CD4-positive, alpha-beta T cell (primary cell): Measurements from ENCODE around the gene RPTOR. TPM values are rescaled to one million over a fixed set of nuclear protein-coding genes. Genes with fewer than 3 reads are reported as not detected.
A peak's percentile ranks its signal among the peaks of the same experiment; 100 is the strongest.

Source experiments
- ATAC-seq: fragments of 200-7000 bp; cut with Tn5 transposase; one replicate; pipeline ENCODE4 v1.10.0; 2022; ENCODE audit warnings: mild to moderate bottlenecking; ENCODE audit not compliant: poor library complexity
- CTCF ChIA-PET: fragments of 350-600 bp; sonication (Branson Sonifier 250); formaldehyde crosslinking; loops from one replicate; lab custom pipeline; 2021; ENCODE audit warnings: antibody characterized with exemption, inconsistent platforms; lab: Charles Lee
- POLR2A ChIA-PET: fragments of 350-600 bp; sonication (Branson Sonifier 250); formaldehyde crosslinking; loops from one replicate; lab custom pipeline; 2021; ENCODE audit warnings: antibody characterized with exemption, inconsistent platforms; lab: Charles Lee
- DNase-seq, 14 experiments: peaks; one replicate each; pipeline ENCODE4 v3.0.0-alpha.2; 2013 to 2020; ENCODE audit warnings: mixed read lengths in 2 of 14
- H3K27ac ChIP-seq, 2 donors: one replicate each; pipeline versions ENCODE4 v1.5.1 to v1.7.0; 2013; ENCODE audit warnings: low read length in 2 of 2, low read depth in 1 of 2, mild to moderate bottlenecking in 1 of 2
- H3K27me3 ChIP-seq, 2 experiments: 1 replicate in 1 of 2; 2 replicates in 1 of 2; pipeline versions ENCODE4 v1.6.1 to v1.7.0; 2013; ENCODE audit warnings: low read length in 2 of 2, control low read depth in 1 of 2, mild to moderate bottlenecking in 1 of 2, moderate library complexity in 1 of 2; ENCODE audit not compliant: insufficient read depth in 2 of 2, control insufficient read depth in 1 of 2
- H3K36me3 ChIP-seq: one replicate; pipeline ENCODE4 v1.6.1; 2013; ENCODE audit warnings: low read length, control low read depth; ENCODE audit not compliant: insufficient read depth
- H3K4me1 ChIP-seq: one replicate; pipeline ENCODE4 v1.6.1; 2013; ENCODE audit warnings: low read length, control low read depth; ENCODE audit not compliant: insufficient read depth
- H3K4me3 ChIP-seq: one replicate; pipeline ENCODE4 v1.5.1; 2013; ENCODE audit warnings: mild to moderate bottlenecking, low read length, moderate library complexity
- H3K9me3 ChIP-seq, 2 experiments: 1 replicate in 1 of 2; 2 replicates in 1 of 2; pipeline versions ENCODE4 v1.6.1 to v1.7.0; 2013; ENCODE audit warnings: low read length in 2 of 2, mild to moderate bottlenecking in 2 of 2, control low read depth in 1 of 2, moderate library complexity in 1 of 2; ENCODE audit not compliant: control insufficient read depth in 1 of 2, insufficient read depth in 1 of 2
- H3K27ac Mint-ChIP-seq: one replicate; pipeline ENCODE4 v1.8.0; 2020; ENCODE audit warnings: mixed read lengths
- H3K27me3 Mint-ChIP-seq: one replicate; pipeline ENCODE4 v1.8.0; 2021; ENCODE audit warnings: mixed read lengths
- H3K36me3 Mint-ChIP-seq: one replicate; pipeline ENCODE4 v1.8.0; 2021; ENCODE audit warnings: low read depth, mixed read lengths
- H3K4me1 Mint-ChIP-seq: one replicate; pipeline ENCODE4 v1.8.0; 2021; ENCODE audit warnings: low read depth, mixed read lengths
- H3K4me3 Mint-ChIP-seq: one replicate; pipeline ENCODE4 v1.8.0; 2020; ENCODE audit warnings: mild to moderate bottlenecking, mixed read lengths
- H3K9me3 Mint-ChIP-seq: one replicate; pipeline ENCODE4 v1.8.0; 2020; ENCODE audit warnings: mixed read lengths
- CTCF ChIP-seq: fragments of 200-600 bp; IDR thresholded peaks from one replicate; pipeline ENCODE4 v1.8.0; 2022; ENCODE audit warnings: antibody characterized with exemption, mild to moderate bottlenecking
- intact Hi-C, 2 experiments: fragments of 100-400 bp; cut with DNase I in 1 of 2; cut with micrococcal nuclease in 1 of 2; formaldehyde crosslinking; loops; one replicate each; pipeline versions ENCODE4 v1.15.1 to v1.9.0; 2023 to 2025; cut with DNase I, micrococcal nuclease
- total RNA-seq, 174 experiments: library from RNA in 2 of 174; stranded (reverse) in 2 of 174; gene quantifications; one replicate each; pipeline ENCODE4 v1.2.3 and lab custom pipeline; 2021 to 2026

The RPTOR gene
- total RNA-seq, 2 experiments from 2014 or later: 45.0 to 47.1 TPM

DNA sequence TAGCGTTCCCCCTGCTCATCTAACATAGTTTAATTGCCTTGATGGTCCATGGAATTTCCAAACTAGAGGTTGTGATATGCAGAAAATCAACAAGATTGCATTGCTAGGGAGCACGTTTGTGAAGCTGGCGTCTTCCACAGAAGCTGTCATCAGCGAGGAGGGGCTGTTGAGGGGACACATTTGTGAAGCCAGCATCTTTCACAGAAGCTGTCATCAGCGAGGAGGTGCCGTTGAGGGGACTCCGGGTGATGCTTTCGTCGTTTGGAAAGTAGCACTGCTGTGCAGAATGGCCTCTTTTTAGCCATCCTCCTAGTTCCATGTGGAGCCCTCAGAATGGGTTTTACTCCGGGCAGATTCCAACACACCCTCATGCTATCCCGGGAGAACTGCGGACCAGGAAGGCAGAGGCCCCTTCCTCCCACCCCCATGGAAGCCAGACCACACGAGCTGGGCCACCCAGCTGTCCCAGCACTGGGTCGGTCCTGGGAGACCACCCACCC, 327.4 kb downstream of the RPTOR start:
- H3K9me3 Mint-ChIP-seq: no peaks in the 10 kb centered on the region
- Histone ChIP-seq H3K4me1 (peaks cover 42% of the 10 kb centered on the region), H3K36me3 (peaks cover 3% of the 10 kb centered on the region), H3K27me3 (no peaks in the 10 kb centered on the region), H3K27ac (peak overlapping the region in 1 of 2 donors; percentile 9), H3K4me3 (peak overlapping the region; percentile 9), H3K9me3 (no peaks in the 10 kb centered on the region)
- ATAC-seq (no peak), DNase-seq (no peak)
- peaks cover 8% of the 10 kb centered on the region for H3K36me3 Mint-ChIP-seq
- peak overlapping the region; percentile 6 for H3K27ac Mint-ChIP-seq
- ChIA-PET CTCF (interaction anchor here (1.8 kb wide), 1 partner anchor 445 kb away, joined by 4 read pairs; no protein-coding TSS in a partner anchor), POLR2A (interaction anchor here (0.6 to 1.1 kb wide), 2 partner anchors 39 to 225 kb away, joined by 3 to 6 read pairs; no protein-coding TSS in a partner anchor)
- peaks cover 73% of the 10 kb centered on the region for H3K4me1 Mint-ChIP-seq
- TF ChIP-seq CTCF: no peak
- intact Hi-C loops: no loop called here
- H3K4me3 Mint-ChIP-seq: peak overlapping the region; percentile 72
- H3K27me3 Mint-ChIP-seq: no peaks in the 10 kb centered on the region

DNA sequence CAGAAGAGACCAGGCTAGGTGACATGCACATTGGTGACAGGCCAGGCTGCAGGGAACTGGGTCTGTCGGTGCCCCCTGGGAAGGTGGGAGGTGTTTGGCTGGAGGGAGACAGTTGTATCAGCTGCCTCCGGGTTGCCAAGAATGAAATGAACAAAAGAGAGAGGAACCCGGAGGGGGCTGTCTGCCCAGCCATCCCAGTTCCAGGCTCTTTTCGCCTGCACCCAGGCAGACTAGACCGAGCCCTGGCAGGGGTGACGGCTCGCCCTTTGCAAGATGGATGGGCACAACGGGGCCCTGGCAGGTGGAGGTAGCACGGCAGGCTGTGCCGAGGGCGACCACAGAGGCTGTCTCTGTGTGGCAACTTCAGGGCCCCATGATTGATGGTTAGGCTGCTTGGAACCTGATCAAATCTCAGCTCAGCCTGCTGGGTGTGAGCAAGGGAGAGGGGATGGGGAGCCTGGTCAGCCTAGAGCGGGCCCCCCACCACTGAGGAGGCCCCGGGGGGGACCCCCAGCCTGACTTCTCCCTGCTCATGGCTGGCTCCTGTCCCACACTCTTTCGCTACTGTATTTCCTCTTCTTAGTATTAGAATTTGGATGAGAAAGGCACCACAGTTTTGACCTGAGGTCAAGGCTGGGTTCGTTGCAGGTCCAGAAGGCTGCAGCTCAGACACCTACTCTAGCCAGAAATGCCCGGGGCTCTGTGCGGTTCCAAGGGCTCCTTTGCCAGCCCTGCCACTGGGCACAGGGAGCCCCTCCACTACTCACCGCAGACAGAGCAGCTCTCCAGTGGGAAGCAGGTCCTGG, 328.1 kb downstream of the RPTOR start:
- intact Hi-C loops: no loop called here
- Histone ChIP-seq H3K27me3 (no peaks in the 10 kb centered on the region), H3K4me3 (no peak overlapping the region), H3K9me3 (no peaks in the 10 kb centered on the region), H3K4me1 (peaks cover 48% of the 10 kb centered on the region), H3K27ac (peak overlapping the region in 1 of 2 donors; percentile 9), H3K36me3 (peaks cover 3% of the 10 kb centered on the region)
- peaks cover 12% of the 10 kb centered on the region for H3K36me3 Mint-ChIP-seq
- no peak overlapping the region for H3K27ac Mint-ChIP-seq
- peaks cover 75% of the 10 kb centered on the region for H3K4me1 Mint-ChIP-seq
- no peaks in the 10 kb centered on the region for H3K9me3 Mint-ChIP-seq
- ATAC-seq (no peak), DNase-seq (no peak)
- H3K27me3 Mint-ChIP-seq: no peaks in the 10 kb centered on the region
- no peak for TF ChIP-seq CTCF
- H3K4me3 Mint-ChIP-seq: no peak overlapping the region
- ChIA-PET CTCF (interaction anchor here (1.8 kb wide), 1 partner anchor 446 kb away, joined by 4 read pairs; no protein-coding TSS in a partner anchor), POLR2A (interaction anchor here (0.6 to 1.1 kb wide), 2 partner anchors 40 to 225 kb away, joined by 3 to 6 read pairs; no protein-coding TSS in a partner anchor)

DNA sequence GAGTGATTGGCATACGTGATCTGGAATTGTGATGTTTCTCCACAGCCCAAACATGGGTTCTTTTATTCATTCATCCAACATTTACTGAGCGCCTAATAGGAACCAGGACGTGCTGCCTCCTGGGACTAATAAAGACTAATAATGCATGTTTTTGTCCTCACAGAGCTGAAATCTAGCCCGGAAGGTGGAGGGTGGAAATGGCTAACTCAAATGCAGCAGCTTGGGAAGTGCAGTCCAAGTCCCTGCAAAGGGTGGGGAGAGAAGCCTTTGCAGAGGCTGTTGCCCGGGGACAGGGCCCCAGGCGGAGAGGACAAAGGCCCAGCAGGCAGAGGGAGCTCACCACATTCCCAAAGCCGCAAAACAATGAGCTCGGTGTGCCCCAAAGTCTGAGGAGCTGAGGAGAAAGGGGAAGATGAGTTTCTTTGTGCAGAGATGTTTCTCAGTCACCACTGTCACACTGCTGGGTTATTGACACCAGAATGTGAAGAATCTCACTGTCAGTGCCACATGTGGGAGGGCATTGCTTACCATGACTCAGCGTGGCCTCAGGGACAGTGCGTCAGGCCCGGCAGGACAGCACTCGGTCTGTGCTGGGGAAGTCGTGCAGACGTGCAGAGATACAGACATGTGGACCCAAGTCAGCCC, 328.8 kb downstream of the RPTOR start:
- H3K4me3 Mint-ChIP-seq: no peak overlapping the region
- intact Hi-C loops: no loop called here
- Histone ChIP-seq H3K27me3 (no peaks in the 10 kb centered on the region), H3K4me1 (peaks cover 55% of the 10 kb centered on the region), H3K4me3 (no peak overlapping the region), H3K27ac (no peak overlapping the region), H3K36me3 (peaks cover 3% of the 10 kb centered on the region), H3K9me3 (no peaks in the 10 kb centered on the region)
- peak in 2 of 14 experiments; percentile 42 to 51 for DNase-seq
- ChIA-PET POLR2A (no interaction called here), CTCF (interaction anchor here (1.8 kb wide), 1 partner anchor 446 kb away, joined by 4 read pairs; no protein-coding TSS in a partner anchor)
- no peak overlapping the region for H3K27ac Mint-ChIP-seq
- H3K4me1 Mint-ChIP-seq: peaks cover 74% of the 10 kb centered on the region
- peaks cover 12% of the 10 kb centered on the region for H3K36me3 Mint-ChIP-seq
- no peak for TF ChIP-seq CTCF
- H3K27me3 Mint-ChIP-seq: no peaks in the 10 kb centered on the region
- no peaks in the 10 kb centered on the region for H3K9me3 Mint-ChIP-seq
- ATAC-seq: no peak
